Neural cell (in vitro differentiated cells): ENCODE measurements around the gene CRYGN. TPM values are rescaled to one million over a fixed set of nuclear protein-coding genes. Genes with fewer than 3 reads are reported as not detected.

Source experiments
- H2AFZ ChIP-seq: fragments of 200-600, 300-800 bp; sonication (generic), shearing (Covaris generic); 2 replicates; pipeline ENCODE4 v1.6.0; 2014; ENCODE audit warnings: low read depth, mild to moderate bottlenecking, antibody characterized with exemption, low read length, moderate library complexity
- H3F3A ChIP-seq: fragments of 200-600 bp; shearing (Covaris generic); 2 replicates; pipeline ENCODE4 v1.6.1; 2016; ENCODE audit warnings: mild to moderate bottlenecking, moderate library complexity, mixed read lengths, antibody characterized with exemption, low read length; ENCODE audit not compliant: insufficient read depth, poor library complexity, severe bottlenecking
- H3K27ac ChIP-seq: fragments of 200-600, 300-800 bp; sonication (generic), shearing (Covaris generic); 2 replicates; pipeline ENCODE4 v1.5.1; 2014; ENCODE audit warnings: mild to moderate bottlenecking, low read length, moderate library complexity
- H3K27me3 ChIP-seq: fragments of 300-800, 200-600 bp; sonication (generic), shearing (Covaris generic); 2 replicates; pipeline ENCODE4 v1.6.0; 2014; ENCODE audit warnings: mild to moderate bottlenecking, low read depth, low read length, moderate library complexity; ENCODE audit not compliant: insufficient read depth
- H3K36me3 ChIP-seq: fragments of 300-800, 200-600 bp; sonication (generic), shearing (Covaris generic); 2 replicates; pipeline ENCODE4 v1.5.1; 2014; ENCODE audit warnings: mild to moderate bottlenecking, antibody characterized with exemption, low read length, moderate library complexity; ENCODE audit not compliant: insufficient read depth
- H3K4me2 ChIP-seq: fragments of 300-800, 200-600 bp; sonication (generic), shearing (Covaris generic); 2 replicates; pipeline ENCODE4 v1.6.0; 2014; ENCODE audit warnings: mild to moderate bottlenecking, low read length
- H3K4me3 ChIP-seq: fragments of 300-800, 200-600 bp; sonication (generic), shearing (Covaris generic); 2 replicates; pipeline ENCODE4 v1.5.1; 2014; ENCODE audit warnings: mild to moderate bottlenecking, low read length, moderate library complexity
- H3K79me2 ChIP-seq: fragments of 200-600 bp; shearing (Covaris generic); replicated peaks from 2 replicates; pipeline ENCODE4 v1.6.0; 2014; ENCODE audit warnings: mild to moderate bottlenecking, low read length, moderate library complexity; ENCODE audit not compliant: insufficient read depth
- H3K9ac ChIP-seq: fragments of 300-800, 200-600 bp; sonication (generic), shearing (Covaris generic); 2 replicates; pipeline ENCODE4 v1.6.1; 2016; ENCODE audit warnings: mild to moderate bottlenecking, low read length, mixed read lengths
- H3K9me2 ChIP-seq: fragments of 200-600 bp; shearing (Covaris generic); 2 replicates; pipeline ENCODE4 v1.6.1; 2016; ENCODE audit warnings: mild to moderate bottlenecking, low read length, mixed read lengths; ENCODE audit not compliant: insufficient read depth
- H3K9me3 ChIP-seq: fragments of 200-600, 300-800 bp; sonication (generic), shearing (Covaris generic); 2 replicates; pipeline ENCODE4 v1.6.1; 2016; ENCODE audit warnings: mild to moderate bottlenecking, mixed run types, low read length, moderate library complexity, mixed read lengths
- H4K20me1 ChIP-seq: fragments of 200-600 bp; shearing (Covaris generic); 2 replicates; pipeline ENCODE4 v1.6.1; 2016; ENCODE audit warnings: mild to moderate bottlenecking, mixed run types; ENCODE audit not compliant: insufficient read depth
- CTCF ChIP-seq: fragments of 450-650 bp; IDR thresholded peaks from 2 replicates; pipeline ENCODE4 v1.5.1; 2014; ENCODE audit warnings: antibody characterized with exemption, mild to moderate bottlenecking, moderate library complexity; ENCODE audit not compliant: poor library complexity, severe bottlenecking
- EP300 ChIP-seq: fragments of 450-650 bp; conservative IDR thresholded peaks from 2 replicates; pipeline ENCODE4 v1.6.1; 2014; ENCODE audit warnings: antibody characterized with exemption, mild to moderate bottlenecking, moderate library complexity; ENCODE audit not compliant: poor library complexity, severe bottlenecking
- EZH2 ChIP-seq: fragments of 200-600, 300-800 bp; shearing (Covaris generic), sonication (generic); IDR thresholded peaks from 2 replicates; pipeline ENCODE4 v1.6.1; 2014; ENCODE audit warnings: antibody characterized with exemption, low read length, borderline replicate concordance, mild to moderate bottlenecking; ENCODE audit not compliant: insufficient read depth, poor library complexity, severe bottlenecking
- MXI1 ChIP-seq: fragments of 450-650 bp; conservative IDR thresholded peaks from 2 replicates; pipeline ENCODE4 v1.6.1; 2014; ENCODE audit warnings: antibody characterized with exemption, mild to moderate bottlenecking; ENCODE audit not compliant: poor library complexity, severe bottlenecking
- POLR2AphosphoS5 ChIP-seq: IDR thresholded peaks from 2 replicates; pipeline ENCODE4 v1.6.1; 2012
- RAD21 ChIP-seq: fragments of 450-650 bp; conservative IDR thresholded peaks from 2 replicates; pipeline ENCODE4 v1.6.1; 2014; ENCODE audit warnings: antibody characterized with exemption, mild to moderate bottlenecking, moderate library complexity
- REST ChIP-seq: IDR thresholded peaks from 2 replicates; pipeline ENCODE4 v1.6.1; 2012; ENCODE audit warnings: borderline replicate concordance
- SMC3 ChIP-seq: fragments of 450-650 bp; conservative IDR thresholded peaks from 2 replicates; pipeline ENCODE4 v1.6.1; 2014; ENCODE audit warnings: antibody characterized with exemption, mild to moderate bottlenecking, moderate library complexity; ENCODE audit not compliant: poor library complexity
- TAF1 ChIP-seq: IDR thresholded peaks from 2 replicates; pipeline ENCODE4 v1.6.1; 2012; ENCODE audit warnings: low read depth
- polyA plus RNA-seq: library from polyadenylated mRNA; depleted of rRNA; stranded (reverse); fragments of >200 nt; gene quantifications from 2 replicates; pipeline ENCODE4 v1.2.3, GENCODE V29; 2014

CRYGN gene
- polyA plus RNA-seq, 1 donor from 2014 or later: not detected

- H3K27ac ChIP-seq: no peak overlapping the region
Observed at GRCh38 chr7:151430391-151431205, 9.3 kb downstream of the CRYGN start.

More at GRCh38 chr7:151430391-151431205, 9.3 kb downstream of the CRYGN start:
- Histone ChIP-seq H3K9me2 (no peaks in the 10 kb centered on the region), H3K4me3 (no peak overlapping the region), H3K36me3 (no peaks in the 10 kb centered on the region), H3K4me2 (no peak overlapping the region), H3K9ac (no peak overlapping the region), H3K79me2 (no peaks in the 10 kb centered on the region), H4K20me1 (no peaks in the 10 kb centered on the region), H3F3A (no peaks in the 10 kb centered on the region), H3K9me3 (peaks cover 5% of the 10 kb centered on the region), H2AFZ (no peak overlapping the region), H3K27me3 (no peaks in the 10 kb centered on the region)
- TF ChIP-seq RAD21: no peak
- no peak for TF ChIP-seq SMC3
- no peak for TF ChIP-seq CTCF
- TF ChIP-seq POLR2AphosphoS5: no peak
- no peak for TF ChIP-seq REST
- no peak for TF ChIP-seq MXI1
- TF ChIP-seq EP300: no peak
- TF ChIP-seq TAF1: no peak
- no peak for TF ChIP-seq EZH2
